Cardiac fibroblast (primary cell): ENCODE data around the gene TOX2.
A peak's percentile ranks its signal among the peaks of the same experiment; 100 is the strongest.

Experiments
- DNase-seq, 2 donors: peaks; one replicate each; pipeline versions ENCODE4 v3.0.0 to v3.0.0-alpha.2; 2010; ENCODE audit warnings: low read depth in 2 of 2
- H3K4me3 ChIP-seq, 2 donors: replicated peaks in 1 of 2; 1 replicate in 1 of 2; 2 replicates in 1 of 2; pipeline ENCODE4 v1.5.1; 2011; ENCODE audit warnings: low read depth in 2 of 2, low read length in 2 of 2, mild to moderate bottlenecking in 2 of 2, moderate library complexity in 1 of 2
- CTCF ChIP-seq: IDR thresholded peaks from one replicate; pipeline ENCODE4 v1.5.1; 2011; ENCODE audit warnings: low read depth, mild to moderate bottlenecking, low read length, inconsistent platforms

Gene TOX2

GRCh38 chr20:43947316-43947710 is 32.7 kb downstream of the TOX2 start:
- no peak for DNase-seq
- TF ChIP-seq CTCF = no peak
- no peak overlapping the region for H3K4me3 ChIP-seq

- no peak for TF ChIP-seq CTCF
- no peak for DNase-seq
Measured at GRCh38 chr20:43948455-43948854, 33.8 kb downstream of the TOX2 start.

GRCh38 chr20:43949248-43949647 is 34.6 kb downstream of the TOX2 start:
- no peak overlapping the region for H3K4me3 ChIP-seq
- TF ChIP-seq CTCF = no peak

More at GRCh38 chr20:43948455-43948854, 33.8 kb downstream of the TOX2 start:
- no peak overlapping the region for H3K4me3 ChIP-seq

DNA sequence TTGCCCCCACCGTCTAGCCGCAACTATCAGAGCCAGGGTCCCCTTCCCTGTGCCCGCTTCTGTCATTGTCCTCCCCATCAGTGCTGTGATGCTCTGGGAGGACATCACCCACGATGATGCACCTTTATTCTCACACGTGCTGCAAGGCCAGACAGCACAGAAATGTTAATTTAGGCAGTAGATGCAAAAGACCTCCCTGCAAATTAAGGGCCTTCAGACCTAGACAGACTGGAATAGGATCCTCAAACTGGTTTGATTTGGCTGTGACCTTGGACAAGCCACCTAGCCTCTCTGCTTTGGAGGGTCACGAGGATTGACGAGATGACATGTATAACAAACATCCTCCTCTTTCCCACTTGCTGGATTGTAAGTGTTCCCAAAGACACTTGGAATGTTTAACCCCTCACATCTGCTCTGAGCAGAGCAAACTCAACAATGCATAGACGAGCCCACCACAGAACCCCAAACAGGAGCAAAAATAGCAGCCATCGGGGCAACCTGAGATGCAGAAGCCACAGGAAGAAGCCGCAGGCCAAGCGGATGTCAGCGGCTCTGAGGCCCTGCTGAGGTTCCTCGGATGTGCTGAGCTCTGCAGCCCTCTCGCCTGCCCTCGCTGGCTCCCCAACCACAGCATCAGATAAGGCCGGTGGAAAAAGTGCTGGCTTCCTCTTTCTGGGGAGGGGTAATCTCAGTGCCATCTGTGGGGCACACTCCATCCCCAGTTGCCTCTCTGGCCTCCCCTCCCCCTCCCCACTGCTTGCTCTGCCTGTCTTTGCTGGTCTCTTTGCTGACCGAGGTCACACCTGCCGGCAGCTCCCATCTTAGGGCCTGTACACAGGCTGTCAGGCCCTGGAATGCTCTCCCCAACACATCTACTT is 35.3 kb downstream of the TOX2 start:
- TF ChIP-seq CTCF = no peak
- DNase-seq = peak in 1 of 2 donors; percentile 37
- H3K4me3 ChIP-seq = no peak overlapping the region

More at GRCh38 chr20:43949248-43949647, 34.6 kb downstream of the TOX2 start:
- no peak for DNase-seq

DNA sequence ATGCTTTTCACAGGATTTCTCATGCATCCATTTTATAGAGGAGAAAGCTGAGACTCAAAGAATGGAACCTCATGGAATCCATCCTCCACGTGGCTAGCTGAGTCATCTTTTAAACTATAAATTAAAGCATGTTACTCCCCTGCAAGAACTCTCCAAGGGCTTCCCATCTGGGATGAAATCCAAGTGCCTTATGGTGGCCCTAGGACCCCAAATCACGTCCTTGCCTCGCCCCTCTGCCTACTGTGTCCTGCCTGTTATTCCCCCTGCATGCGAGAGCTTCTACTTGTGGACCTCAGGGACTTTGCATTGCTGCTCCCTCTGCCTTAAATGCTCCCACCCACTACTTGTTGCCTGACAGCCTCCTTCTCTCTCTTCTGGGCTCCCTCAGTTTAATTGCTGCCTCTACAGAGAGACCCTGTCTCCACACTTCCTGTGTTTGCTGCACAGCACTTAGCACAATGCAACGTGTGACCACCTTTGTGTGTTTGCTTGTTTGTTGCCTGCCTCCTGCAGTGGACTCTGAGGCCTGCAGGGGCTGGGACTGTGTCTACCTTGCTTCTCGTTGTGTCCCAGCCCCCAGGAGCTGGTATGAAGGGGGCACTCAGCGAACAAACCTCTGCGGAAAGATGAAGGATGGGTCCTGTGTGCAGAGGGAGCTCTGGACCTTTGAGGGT is 39.4 kb downstream of the TOX2 start:
- DNase-seq = peak in 1 of 2 donors; percentile 36
- TF ChIP-seq CTCF = peak; percentile 8
- H3K4me3 ChIP-seq = no peak overlapping the region

GRCh38 chr20:43954704-43955061 is 40.0 kb downstream of the TOX2 start:
- no peak for TF ChIP-seq CTCF
- no peak overlapping the region for H3K4me3 ChIP-seq
- no peak for DNase-seq
